ENCODE measurements around the gene CMTR1. TPM values are rescaled to one million over a fixed set of nuclear protein-coding genes. Genes with fewer than 3 reads are reported as not detected.

Gene CMTR1
- total RNA-seq, 1 experiment from 2014 or later, result 34.8 TPM

DNA sequence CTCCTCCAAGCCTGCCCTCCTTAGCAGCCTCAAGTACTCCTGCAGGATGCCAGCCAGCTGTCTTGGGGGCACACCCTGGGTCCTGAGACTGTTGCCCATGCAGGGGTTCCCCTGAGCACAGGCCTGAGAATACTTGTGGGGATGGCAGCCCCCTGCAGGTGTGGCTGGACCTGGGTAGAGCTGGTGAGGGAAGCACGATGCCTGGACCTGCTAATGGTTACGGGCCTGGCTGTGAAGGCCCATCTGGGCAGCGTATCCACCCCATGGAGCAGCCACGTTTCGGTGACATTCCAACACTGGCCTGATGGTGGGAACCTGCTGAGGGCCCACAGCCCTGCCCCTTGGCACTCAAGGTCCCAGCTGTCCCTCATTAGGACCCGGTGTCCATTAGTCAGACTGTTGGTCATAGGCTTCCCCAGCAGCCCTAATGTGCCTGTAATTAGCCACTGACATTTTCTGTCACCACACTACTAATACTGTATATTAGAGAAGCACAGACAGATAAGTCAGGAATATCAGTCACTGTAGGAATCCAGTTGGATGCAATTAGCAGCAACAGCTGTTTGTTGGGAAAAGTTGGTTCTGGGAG, 46.3 kb downstream of the CMTR1 start:
- Histone ChIP-seq H2BK5ac (ENCODE audit: insufficient read length, low read length) (no peak overlapping the region), H4K5ac (ENCODE audit: insufficient read length, low read depth, low read length) (no peak overlapping the region), H2AK5ac (ENCODE audit: insufficient read length, low read length) (no peak overlapping the region), H2BK120ac (ENCODE audit: low read depth, low read length, poor library complexity, severe bottlenecking) (no peak overlapping the region), H3K27me3 (ENCODE audit: insufficient read depth, low read length) (no peaks in the 10 kb centered on the region), H3K18ac (ENCODE audit: insufficient read length, low read depth, low read length) (no peak overlapping the region), H3K56ac (ENCODE audit: insufficient read length, low read depth, low read length) (no peak overlapping the region), H4K91ac (ENCODE audit: insufficient read length, low read depth, low read length) (no peak overlapping the region), H4K20me1 (ENCODE audit: control insufficient read depth, insufficient read depth, insufficient read length) (no peaks in the 10 kb centered on the region), H3T11ph (ENCODE audit: low read length) (no peak overlapping the region), H2BK20ac (ENCODE audit: low read depth, low read length, poor library complexity, severe bottlenecking) (no peak overlapping the region), H3K23me2 (ENCODE audit: insufficient read length, low read depth, low read length, poor library complexity, severe bottlenecking) (no peaks in the 10 kb centered on the region), H3K4me2 (ENCODE audit: insufficient read depth, insufficient read length, low read length) (no peak overlapping the region), H3K9me3 (ENCODE audit: control insufficient read depth, low read depth, low read length) (no peaks in the 10 kb centered on the region), H2AFZ (ENCODE audit: low read length) (no peak overlapping the region), H3K4ac (ENCODE audit: low read depth, low read length) (no peak overlapping the region), H3K79me1 (ENCODE audit: insufficient read depth, low read depth, low read length, poor library complexity, severe bottlenecking) (no peaks in the 10 kb centered on the region), H4K8ac (replicated peaks; ENCODE audit: insufficient read length, low read depth, low read length) (no peak overlapping the region), H3K14ac (ENCODE audit: insufficient read depth, low read length) (no peak overlapping the region), H3K9ac (ENCODE audit: extremely low read depth, insufficient read length, low read length) (no peak overlapping the region), H3K27ac (ENCODE audit: insufficient read length, low read depth, low read length) (no peak overlapping the region), H3K23ac (ENCODE audit: insufficient read length, low read depth, low read length) (no peak overlapping the region), H2BK12ac (ENCODE audit: insufficient read length, low read depth, low read length) (no peak overlapping the region), H3K79me2 (ENCODE audit: insufficient read depth, low read length) (no peaks in the 10 kb centered on the region), H3K4me1 (ENCODE audit: insufficient read depth, low read length) (peaks cover 4% of the 10 kb centered on the region; the same call in 1 of the 2 replicates), H2BK15ac (ENCODE audit: low read depth, low read length) (no peak overlapping the region)
- H3K27ac Mint-ChIP-seq, result no peak overlapping the region; a peak in 1 of 7 replicates
- H3K9me3 Mint-ChIP-seq, result no peaks in the 10 kb centered on the region
- TF ChIP-seq, protein P1, sequence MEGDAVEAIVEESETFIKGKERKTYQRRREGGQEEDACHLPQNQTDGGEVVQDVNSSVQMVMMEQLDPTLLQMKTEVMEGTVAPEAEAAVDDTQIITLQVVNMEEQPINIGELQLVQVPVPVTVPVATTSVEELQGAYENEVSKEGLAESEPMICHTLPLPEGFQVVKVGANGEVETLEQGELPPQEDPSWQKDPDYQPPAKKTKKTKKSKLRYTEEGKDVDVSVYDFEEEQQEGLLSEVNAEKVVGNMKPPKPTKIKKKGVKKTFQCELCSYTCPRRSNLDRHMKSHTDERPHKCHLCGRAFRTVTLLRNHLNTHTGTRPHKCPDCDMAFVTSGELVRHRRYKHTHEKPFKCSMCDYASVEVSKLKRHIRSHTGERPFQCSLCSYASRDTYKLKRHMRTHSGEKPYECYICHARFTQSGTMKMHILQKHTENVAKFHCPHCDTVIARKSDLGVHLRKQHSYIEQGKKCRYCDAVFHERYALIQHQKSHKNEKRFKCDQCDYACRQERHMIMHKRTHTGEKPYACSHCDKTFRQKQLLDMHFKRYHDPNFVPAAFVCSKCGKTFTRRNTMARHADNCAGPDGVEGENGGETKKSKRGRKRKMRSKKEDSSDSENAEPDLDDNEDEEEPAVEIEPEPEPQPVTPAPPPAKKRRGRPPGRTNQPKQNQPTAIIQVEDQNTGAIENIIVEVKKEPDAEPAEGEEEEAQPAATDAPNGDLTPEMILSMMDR (conservative IDR thresholded peaks at IDR 0.05), result no peak
- H3K4me1 Mint-ChIP-seq, result peaks cover 11 to 21% of the 10 kb centered on the region in 2 experiments
- no peak overlapping the region for H3K4me3 Mint-ChIP-seq
- no peaks in the 10 kb centered on the region for H3K27me3 Mint-ChIP-seq (ENCODE audit: low read depth)
- DNase-seq, result no peak
- H3K36me3 Mint-ChIP-seq (ENCODE audit: insufficient read depth in 1 of 3, low read depth in 3 of 3), result peaks cover 14 to 62% (median 54%) of the 10 kb centered on the region in 3 experiments
- no CpG with 5 or more reads among the region's 6 CpGs for WGBS (ENCODE audit: extremely low coverage, insufficient read length, low lambda C conversion rate)

All from H9 (cell line).